A549 (cell line): ENCODE measurements around the gene MAP2K7. TPM values are rescaled to one million over a fixed set of nuclear protein-coding genes. Genes with fewer than 3 reads are reported as not detected.
A peak's percentile ranks its signal among the peaks of the same experiment; 100 is the strongest.

ENCODE experiments used
- ATAC-seq, 2 experiments: fragments of 200-7000 bp in 1 of 2; fragments of >200 bp in 1 of 2; cut with Nextera tagmentation in 1 of 2; cut with Tn5 transposase in 1 of 2; 3 replicates each; pipeline versions ENCODE4 v1.8.0 to v1.9.1; 2018 to 2020; ENCODE audit warnings: mild to moderate bottlenecking in 1 of 2, moderate library complexity in 1 of 2
- CTCF ChIA-PET: fragments of 300-600 bp; sonication (Branson Sonifier 250); formaldehyde crosslinking; extraction: SDS; loops from one replicate; lab custom pipeline; 2021; ENCODE audit warnings: antibody characterized with exemption, inconsistent platforms; lab: Yijun Ruan, JAX
- POLR2A ChIA-PET: fragments of 350-600 bp; formaldehyde crosslinking; extraction: SDS; loops from one replicate; lab custom pipeline; 2021; ENCODE audit warnings: antibody characterized with exemption, inconsistent platforms; lab: Yijun Ruan, JAX
- DNase-seq, 2 experiments: peaks; one replicate each; pipeline versions ENCODE4 v3.0.0 to v3.0.0-alpha.2; 2011 to 2016; ENCODE audit warnings: low read depth in 1 of 2, low spot score in 1 of 2
- FAIRE-seq: peaks from 2 replicates; lab custom pipeline; 2011; peaks lifted over from hg19 to GRCh38; lab: Jason Lieb, UNC
- H3K27ac ChIP-seq, 2 experiments: fragments of >200 bp; sonication (Bioruptor Twin); formaldehyde crosslinking; 3 replicates each; pipeline ENCODE4 v1.5.1; 2016 to 2017
- H3K4me1 ChIP-seq: fragments of >200 bp; sonication (Bioruptor Twin); formaldehyde crosslinking; 3 replicates; pipeline ENCODE4 v1.6.1; 2016
- H3K4me2 ChIP-seq: fragments of >200 bp; sonication (Bioruptor Twin); formaldehyde crosslinking; 3 replicates; pipeline ENCODE4 v1.6.1; 2016
- H3K4me3 ChIP-seq: fragments of >200 bp; sonication (Bioruptor Twin); formaldehyde crosslinking; 3 replicates; pipeline ENCODE4 v1.5.1; 2016
- H3K9me3 ChIP-seq: fragments of >200 bp; sonication (Bioruptor Twin); formaldehyde crosslinking; 3 replicates; pipeline ENCODE4 v1.6.1; 2016
- BHLHE40 ChIP-seq: IDR thresholded peaks from 2 replicates; pipeline ENCODE4 v1.6.1; 2012; ENCODE audit warnings: low read depth, low read length, inconsistent platforms
- EHF ChIP-seq: fragments of 250-450 bp; sonication (Bioruptor Pico); IDR thresholded peaks from 2 replicates; pipeline ENCODE4 v1.5.0; 2020; ENCODE audit warnings: mild to moderate bottlenecking
- GATA3 ChIP-seq: IDR thresholded peaks from 2 replicates; pipeline ENCODE4 v1.6.1; 2012; ENCODE audit warnings: borderline replicate concordance
- HOXB5 ChIP-seq: fragments of 250-450 bp; sonication (Bioruptor Pico); IDR thresholded peaks from 2 replicates; pipeline ENCODE4 v1.5.0; 2020; ENCODE audit warnings: mild to moderate bottlenecking, moderate library complexity
- KDM1A ChIP-seq: fragments of 200-600 bp; sonication (generic); IDR thresholded peaks from 2 replicates; pipeline ENCODE4 v1.6.1; 2016; ENCODE audit warnings: low read depth, mild to moderate bottlenecking
- MAFK ChIP-seq: fragments of 450-650 bp; IDR thresholded peaks from 2 replicates; pipeline ENCODE4 v1.6.1; 2014; ENCODE audit not compliant: partially characterized antibody
- PHF8 ChIP-seq: fragments of 200-600 bp; sonication (generic); IDR thresholded peaks from 2 replicates; pipeline ENCODE4 v1.6.1; 2016; ENCODE audit warnings: low read depth, mild to moderate bottlenecking, antibody characterized with exemption, moderate library complexity, borderline replicate concordance
- POLR2A ChIP-seq: IDR thresholded peaks from 2 replicates; pipeline ENCODE4 v1.6.1; 2012; ENCODE audit warnings: mild to moderate bottlenecking, low read length
- POLR2AphosphoS2 ChIP-seq: conservative IDR thresholded peaks from 2 replicates; pipeline ENCODE4 v1.6.1; 2012; ENCODE audit warnings: low read length, improper control_type of control experiment, inconsistent platforms
- RARB ChIP-seq: fragments of 250-450 bp; sonication (Bioruptor Pico); IDR thresholded peaks from 2 replicates; pipeline ENCODE4 v1.8.0; 2021; ENCODE audit warnings: mild to moderate bottlenecking, moderate library complexity
- RFX5 ChIP-seq: fragments of 450-650 bp; IDR thresholded peaks from 2 replicates; pipeline ENCODE4 v1.7.1; 2014; ENCODE audit warnings: antibody characterized with exemption, mild to moderate bottlenecking, moderate library complexity
- TP53 ChIP-seq: fragments of 250-450 bp; sonication (Bioruptor Pico); IDR thresholded peaks from 2 replicates; pipeline ENCODE4 v1.5.0; 2021; ENCODE audit warnings: mild to moderate bottlenecking, moderate library complexity
- ZFP36 ChIP-seq: fragments of 450-650 bp; IDR thresholded peaks from 2 replicates; pipeline ENCODE4 v1.6.1; 2014; ENCODE audit warnings: borderline replicate concordance; ENCODE audit not compliant: partially characterized antibody
- ZNF302 ChIP-seq: fragments of 250-450 bp; sonication (Bioruptor Pico); IDR thresholded peaks from 2 replicates; pipeline ENCODE4 v1.9.0; 2021; ENCODE audit warnings: inconsistent platforms, mild to moderate bottlenecking, moderate library complexity
- WGBS: methylation state at CpG from one replicate; pipeline ENCODE4 v1.1.6; 2017; ENCODE audit errors: missing lambda C conversion rate; 5-methylcytosine and 5-hydroxymethylcytosine counted together
- polyA plus RNA-seq, 4 experiments: library from polyadenylated mRNA; depleted of rRNA in 3 of 4; stranded (reverse); fragments of >200 nt; fragmentation: RNase III in 1 of 4; extraction: RNeasy Plus Mini Kit Qiagen cat#74134 plus additional on column Dnase treatment in 1 of 4; gene quantifications; 2 replicates in 3 of 4; 3 replicates in 1 of 4; pipeline ENCODE4 v1.2.3, GENCODE V29; 2011 to 2017
- TF ChIP-seq, protein P1 (sequence below): fragments of 250-450 bp; sonication (Bioruptor Pico); IDR thresholded peaks from 2 replicates; pipeline ENCODE4 v1.5.0; 2021; ENCODE audit warnings: mild to moderate bottlenecking, moderate library complexity, borderline replicate concordance
- TF ChIP-seq, protein P2 (sequence below): fragments of 200-600 bp; sonication (generic); IDR thresholded peaks from 2 replicates; pipeline ENCODE4 v1.6.1; 2016; ENCODE audit warnings: antibody characterized with exemption, mild to moderate bottlenecking, moderate library complexity
- TF ChIP-seq, protein P3 (sequence below): IDR thresholded peaks from 2 replicates; pipeline ENCODE4 v1.6.1; 2012
- TF ChIP-seq, protein P4 (sequence below): IDR thresholded peaks from 2 replicates; pipeline ENCODE4 v1.6.1; 2012; ENCODE audit warnings: low read depth, borderline replicate concordance

Gene MAP2K7
- polyA plus RNA-seq, 2 of the 4 experiments (the other 2 are of a cell fraction): 5.5 to 19.4 TPM

DNA sequence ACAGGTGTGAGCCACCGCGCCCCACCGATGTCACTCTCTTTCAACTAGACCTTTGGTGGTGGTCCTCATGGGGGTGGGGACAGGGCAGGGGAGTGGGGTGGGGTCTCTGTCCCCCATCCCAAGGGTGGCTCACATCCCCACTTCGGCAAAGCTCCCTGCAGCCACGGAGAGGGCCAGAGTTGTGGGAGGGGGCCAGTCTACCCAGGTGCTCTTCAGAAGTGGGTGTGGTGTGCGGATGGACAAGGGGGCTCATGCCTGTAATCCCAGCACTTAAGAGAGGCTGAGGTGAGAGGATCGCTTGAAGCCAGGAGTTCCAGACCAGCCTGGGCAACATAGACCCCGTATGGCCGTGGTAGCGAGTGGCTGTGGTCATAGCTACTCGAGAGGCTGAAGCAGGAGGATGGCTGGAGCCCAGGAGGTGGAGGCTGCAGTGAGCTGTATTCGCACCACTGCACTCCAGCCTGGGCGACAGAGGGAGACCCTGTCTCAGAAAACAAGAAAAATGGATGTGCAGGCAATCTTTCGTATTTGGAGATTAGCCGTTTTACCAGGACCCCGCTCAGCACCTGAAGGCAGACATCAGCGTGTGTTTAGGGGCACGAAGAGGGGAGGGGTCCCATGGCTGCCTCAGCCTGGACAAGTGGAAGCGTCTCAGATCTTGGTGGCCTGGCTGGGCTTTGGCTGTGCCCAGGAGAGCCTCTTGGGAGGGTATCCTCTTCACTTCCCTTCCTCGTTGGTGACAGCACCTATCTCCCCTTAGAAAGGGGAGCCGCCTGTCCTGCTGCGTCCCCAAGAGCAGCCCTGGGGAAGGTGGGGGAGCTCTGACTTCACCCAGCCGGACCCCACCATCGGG, 11.8 kb downstream of the MAP2K7 start:
- no peaks in the 10 kb centered on the region for H3K9me3 ChIP-seq
- CTCF ChIA-PET: interaction anchor here (0.6 to 2.3 kb wide), 5 partner anchors 9 to 61 kb away, joined by 3 to 7 read pairs (median 3); partner anchors contain the start of gene MAP2K7
- ATAC-seq: no peak
- H3K4me1 ChIP-seq: peaks cover 13% of the 10 kb centered on the region
- no peak for FAIRE-seq
- TF ChIP-seq TP53 (CRISPR knock-in tag): no peak
- no peak for TF ChIP-seq HOXB5 (CRISPR knock-in tag)
- TF ChIP-seq POLR2A: no peak
- no peak for TF ChIP-seq PHF8
- no peak for TF ChIP-seq RARB (CRISPR knock-in tag)
- TF ChIP-seq ZFP36: no peak
- TF ChIP-seq, protein P1, sequence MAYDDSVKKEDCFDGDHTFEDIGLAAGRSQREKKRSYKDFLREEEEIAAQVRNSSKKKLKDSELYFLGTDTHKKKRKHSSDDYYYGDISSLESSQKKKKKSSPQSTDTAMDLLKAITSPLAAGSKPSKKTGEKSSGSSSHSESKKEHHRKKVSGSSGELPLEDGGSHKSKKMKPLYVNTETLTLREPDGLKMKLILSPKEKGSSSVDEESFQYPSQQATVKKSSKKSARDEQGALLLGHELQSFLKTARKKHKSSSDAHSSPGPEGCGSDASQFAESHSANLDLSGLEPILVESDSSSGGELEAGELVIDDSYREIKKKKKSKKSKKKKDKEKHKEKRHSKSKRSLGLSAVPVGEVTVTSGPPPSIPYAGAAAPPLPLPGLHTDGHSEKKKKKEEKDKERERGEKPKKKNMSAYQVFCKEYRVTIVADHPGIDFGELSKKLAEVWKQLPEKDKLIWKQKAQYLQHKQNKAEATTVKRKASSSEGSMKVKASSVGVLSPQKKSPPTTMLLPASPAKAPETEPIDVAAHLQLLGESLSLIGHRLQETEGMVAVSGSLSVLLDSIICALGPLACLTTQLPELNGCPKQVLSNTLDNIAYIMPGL: no peak
- no peak for TF ChIP-seq KDM1A
- TF ChIP-seq, protein P2, sequence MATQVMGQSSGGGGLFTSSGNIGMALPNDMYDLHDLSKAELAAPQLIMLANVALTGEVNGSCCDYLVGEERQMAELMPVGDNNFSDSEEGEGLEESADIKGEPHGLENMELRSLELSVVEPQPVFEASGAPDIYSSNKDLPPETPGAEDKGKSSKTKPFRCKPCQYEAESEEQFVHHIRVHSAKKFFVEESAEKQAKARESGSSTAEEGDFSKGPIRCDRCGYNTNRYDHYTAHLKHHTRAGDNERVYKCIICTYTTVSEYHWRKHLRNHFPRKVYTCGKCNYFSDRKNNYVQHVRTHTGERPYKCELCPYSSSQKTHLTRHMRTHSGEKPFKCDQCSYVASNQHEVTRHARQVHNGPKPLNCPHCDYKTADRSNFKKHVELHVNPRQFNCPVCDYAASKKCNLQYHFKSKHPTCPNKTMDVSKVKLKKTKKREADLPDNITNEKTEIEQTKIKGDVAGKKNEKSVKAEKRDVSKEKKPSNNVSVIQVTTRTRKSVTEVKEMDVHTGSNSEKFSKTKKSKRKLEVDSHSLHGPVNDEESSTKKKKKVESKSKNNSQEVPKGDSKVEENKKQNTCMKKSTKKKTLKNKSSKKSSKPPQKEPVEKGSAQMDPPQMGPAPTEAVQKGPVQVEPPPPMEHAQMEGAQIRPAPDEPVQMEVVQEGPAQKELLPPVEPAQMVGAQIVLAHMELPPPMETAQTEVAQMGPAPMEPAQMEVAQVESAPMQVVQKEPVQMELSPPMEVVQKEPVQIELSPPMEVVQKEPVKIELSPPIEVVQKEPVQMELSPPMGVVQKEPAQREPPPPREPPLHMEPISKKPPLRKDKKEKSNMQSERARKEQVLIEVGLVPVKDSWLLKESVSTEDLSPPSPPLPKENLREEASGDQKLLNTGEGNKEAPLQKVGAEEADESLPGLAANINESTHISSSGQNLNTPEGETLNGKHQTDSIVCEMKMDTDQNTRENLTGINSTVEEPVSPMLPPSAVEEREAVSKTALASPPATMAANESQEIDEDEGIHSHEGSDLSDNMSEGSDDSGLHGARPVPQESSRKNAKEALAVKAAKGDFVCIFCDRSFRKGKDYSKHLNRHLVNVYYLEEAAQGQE: no peak
- TF ChIP-seq ZNF302: no peak
- no peak for TF ChIP-seq POLR2AphosphoS2
- no peak for TF ChIP-seq RFX5
- TF ChIP-seq GATA3: no peak
- TF ChIP-seq, protein P3, sequence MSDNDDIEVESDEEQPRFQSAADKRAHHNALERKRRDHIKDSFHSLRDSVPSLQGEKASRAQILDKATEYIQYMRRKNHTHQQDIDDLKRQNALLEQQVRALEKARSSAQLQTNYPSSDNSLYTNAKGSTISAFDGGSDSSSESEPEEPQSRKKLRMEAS: no peak
- H3K27ac ChIP-seq: peak overlapping the region in 1 of 2 experiments; percentile 90; a peak in 2 of 6 replicates
- no peak for DNase-seq
- no peak overlapping the region; the same call in 2 of the 3 replicates for H3K4me3 ChIP-seq
- H3K4me2 ChIP-seq: peak overlapping the region; percentile 87; the same call in 2 of the 3 replicates
- POLR2A ChIA-PET: interaction anchor here (1.8 kb wide), 1 partner anchor 12 kb away, joined by 4 read pairs; no protein-coding TSS in a partner anchor
- WGBS: 92% methylated on average over 14 of the region's 24 CpGs

DNA sequence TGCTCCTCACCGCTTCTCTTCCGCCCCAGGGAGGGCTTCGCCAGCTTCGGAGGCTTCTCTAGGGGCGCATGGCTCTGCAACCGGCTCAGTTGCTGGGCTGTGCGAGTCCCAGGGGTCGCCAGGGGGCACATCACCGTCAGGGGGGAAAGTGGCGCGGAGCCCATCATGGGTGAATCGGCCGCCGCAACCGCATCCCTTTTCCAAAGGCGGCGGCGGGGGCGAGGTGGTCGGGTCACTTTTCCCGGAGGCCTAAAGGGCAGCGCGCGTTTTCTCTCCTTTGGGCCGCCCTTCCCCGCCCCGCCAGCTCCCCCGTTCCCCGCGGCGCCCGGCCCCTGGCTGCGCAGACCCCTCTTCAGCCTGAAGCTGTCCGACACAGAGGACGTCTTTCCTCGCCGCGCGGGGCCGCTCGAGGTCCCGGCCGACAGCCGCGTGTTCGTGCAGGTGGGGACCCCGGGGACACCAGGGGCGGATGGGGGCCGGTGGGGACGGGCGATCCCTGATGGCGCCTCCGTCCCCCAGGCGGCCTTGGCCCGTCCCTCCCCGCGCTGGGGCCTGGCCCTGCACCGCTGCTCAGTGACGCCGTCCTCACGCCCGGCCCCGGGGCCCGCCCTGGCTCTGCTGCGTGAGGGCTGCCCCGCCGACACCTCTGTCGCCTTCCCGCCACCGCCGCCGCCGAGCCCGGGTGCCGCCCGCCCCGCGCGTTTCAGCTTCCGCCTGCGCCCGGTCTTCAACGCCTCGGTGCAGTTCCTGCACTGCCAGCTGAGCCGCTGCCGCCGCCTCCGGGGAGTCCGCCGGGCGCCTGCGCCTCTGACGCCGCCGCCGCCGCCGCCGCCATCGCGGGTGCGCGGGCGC, 12.7 kb downstream of the MAP2K7 start:
- ATAC-seq: peak; percentile 6 to 15; a peak in 4 of 6 replicates
- peak overlapping the region; percentile 65 to 90 for H3K27ac ChIP-seq
- DNase-seq: no peak

More for the DNA sequence above, 12.7 kb downstream of the MAP2K7 start:
- Histone ChIP-seq H3K4me1 (peaks cover 17% of the 10 kb centered on the region), H3K4me2 (peak overlapping the region; percentile 87), H3K4me3 (peak overlapping the region; percentile 43), H3K9me3 (no peaks in the 10 kb centered on the region)
- ChIA-PET POLR2A (interaction anchor here (0.5 to 1.8 kb wide), 2 partner anchors 10 to 13 kb away, joined by 3 to 4 read pairs; no protein-coding TSS in a partner anchor), CTCF (interaction anchor here (0.6 to 2.4 kb wide), 8 partner anchors 8 to 62 kb away, joined by 3 to 14 read pairs (median 4); partner anchors contain the start of gene MAP2K7)
- TF ChIP-seq EHF (CRISPR knock-in tag) (no peak), BHLHE40 (no peak), ZFP36 (peak; percentile 58), MAFK (no peak), RARB (CRISPR knock-in tag) (no peak), POLR2A (peak; percentile 14; the same call in 1 of the 2 replicates)
- TF ChIP-seq, protein P4, sequence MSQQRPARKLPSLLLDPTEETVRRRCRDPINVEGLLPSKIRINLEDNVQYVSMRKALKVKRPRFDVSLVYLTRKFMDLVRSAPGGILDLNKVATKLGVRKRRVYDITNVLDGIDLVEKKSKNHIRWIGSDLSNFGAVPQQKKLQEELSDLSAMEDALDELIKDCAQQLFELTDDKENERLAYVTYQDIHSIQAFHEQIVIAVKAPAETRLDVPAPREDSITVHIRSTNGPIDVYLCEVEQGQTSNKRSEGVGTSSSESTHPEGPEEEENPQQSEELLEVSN: peak; percentile 59; the same call in 1 of the 2 replicates
- FAIRE-seq: no peak
- 61% methylated on average over 11 of the region's 104 CpGs for WGBS
